Lower leg skin (tissue), 4 donors: Measurements from ENCODE around the gene ORAI3. TPM values are rescaled to one million over a fixed set of nuclear protein-coding genes. Genes with fewer than 3 reads are reported as not detected.

Source experiments
- DNase-seq, 2 donors: peaks; one replicate each; pipeline ENCODE4 v3.0.0-alpha.2; 2019; ENCODE audit warnings: low spot score in 2 of 2
- H3K4me3 ChIP-seq: fragments of 200-600 bp; sonication (generic); 2 replicates; pipeline ENCODE4 v1.5.1; 2017; ENCODE audit warnings: mild to moderate bottlenecking, low read depth; ENCODE audit not compliant: poor library complexity, severe bottlenecking
- POLR2A ChIP-seq, 2 donors: fragments of 450-650 bp; IDR thresholded peaks; one replicate each; pipeline ENCODE4 v1.6.1; 2016 to 2017; ENCODE audit warnings: antibody characterized with exemption in 2 of 2, mild to moderate bottlenecking in 1 of 2, moderate library complexity in 1 of 2
- WGBS, 2 donors: methylation state at CpG; one replicate each; pipeline ENCODE4 v1.1.5; 2018; 5-methylcytosine and 5-hydroxymethylcytosine counted together
- intact Hi-C: fragments of 100-400 bp; cut with DNase I; formaldehyde crosslinking; loops from one replicate; pipeline ENCODE4 v1.15.0; 2023; ENCODE audit warnings: low total_unique reads
- total RNA-seq, 4 donors: library from RNA; depleted of rRNA; stranded (reverse); fragments of >200 nt; gene quantifications; one replicate each; pipeline ENCODE4 v1.1.0, GENCODE V29; 2016
- TF ChIP-seq, protein P1 (sequence below), 3 donors: fragments of 450-650 bp; IDR thresholded peaks; one replicate each; pipeline ENCODE4 v1.5.1; 2016; ENCODE audit warnings: antibody characterized with exemption in 3 of 3, mild to moderate bottlenecking in 3 of 3, moderate library complexity in 2 of 3

The ORAI3 gene
- total RNA-seq, 4 donors from 2014 or later, result 22.9 to 37.7 (median 34.6) TPM

DNA sequence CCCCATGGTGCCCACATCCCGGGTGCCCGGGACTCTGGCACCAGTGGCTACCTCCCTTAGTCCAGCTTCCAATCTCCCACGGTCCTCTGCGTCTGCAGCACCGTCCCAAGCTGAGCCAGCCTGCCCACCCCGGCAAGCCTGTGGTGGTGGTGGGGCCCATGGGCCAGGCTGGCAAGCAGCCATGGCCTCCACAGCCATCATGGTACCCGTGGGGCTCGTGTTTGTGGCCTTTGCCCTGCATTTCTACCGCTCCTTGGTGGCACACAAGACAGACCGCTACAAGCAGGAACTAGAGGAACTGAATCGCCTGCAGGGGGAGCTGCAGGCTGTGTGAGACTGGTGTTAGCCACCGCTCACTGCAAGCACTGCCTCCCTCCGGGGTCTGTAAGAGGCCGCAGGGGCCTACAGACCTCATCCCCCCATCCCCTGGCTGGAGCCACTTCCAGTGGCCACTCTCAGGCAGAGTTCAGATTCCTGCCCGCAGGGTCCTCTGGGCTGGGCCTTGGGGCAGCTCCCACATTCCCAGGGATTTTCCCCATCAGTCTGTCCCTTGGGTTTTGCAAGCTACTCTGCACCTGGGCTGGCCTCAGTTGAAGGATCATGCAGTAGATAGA lies 4.8 kb downstream of the ORAI3 start:
- intact Hi-C loops, result no loop called here
- peak in 1 of 2 donors; percentile 40 for DNase-seq
- TF ChIP-seq POLR2A (IDR thresholded peaks at IDR 0.05), result no peak
- TF ChIP-seq, protein P1, sequence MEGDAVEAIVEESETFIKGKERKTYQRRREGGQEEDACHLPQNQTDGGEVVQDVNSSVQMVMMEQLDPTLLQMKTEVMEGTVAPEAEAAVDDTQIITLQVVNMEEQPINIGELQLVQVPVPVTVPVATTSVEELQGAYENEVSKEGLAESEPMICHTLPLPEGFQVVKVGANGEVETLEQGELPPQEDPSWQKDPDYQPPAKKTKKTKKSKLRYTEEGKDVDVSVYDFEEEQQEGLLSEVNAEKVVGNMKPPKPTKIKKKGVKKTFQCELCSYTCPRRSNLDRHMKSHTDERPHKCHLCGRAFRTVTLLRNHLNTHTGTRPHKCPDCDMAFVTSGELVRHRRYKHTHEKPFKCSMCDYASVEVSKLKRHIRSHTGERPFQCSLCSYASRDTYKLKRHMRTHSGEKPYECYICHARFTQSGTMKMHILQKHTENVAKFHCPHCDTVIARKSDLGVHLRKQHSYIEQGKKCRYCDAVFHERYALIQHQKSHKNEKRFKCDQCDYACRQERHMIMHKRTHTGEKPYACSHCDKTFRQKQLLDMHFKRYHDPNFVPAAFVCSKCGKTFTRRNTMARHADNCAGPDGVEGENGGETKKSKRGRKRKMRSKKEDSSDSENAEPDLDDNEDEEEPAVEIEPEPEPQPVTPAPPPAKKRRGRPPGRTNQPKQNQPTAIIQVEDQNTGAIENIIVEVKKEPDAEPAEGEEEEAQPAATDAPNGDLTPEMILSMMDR (IDR thresholded peaks at IDR 0.05), result no peak
- no peak overlapping the region for H3K4me3 ChIP-seq
- 39 to 56% methylated on average over 10 to 11 of the region's 15 CpGs for WGBS, 2 donors

DNA sequence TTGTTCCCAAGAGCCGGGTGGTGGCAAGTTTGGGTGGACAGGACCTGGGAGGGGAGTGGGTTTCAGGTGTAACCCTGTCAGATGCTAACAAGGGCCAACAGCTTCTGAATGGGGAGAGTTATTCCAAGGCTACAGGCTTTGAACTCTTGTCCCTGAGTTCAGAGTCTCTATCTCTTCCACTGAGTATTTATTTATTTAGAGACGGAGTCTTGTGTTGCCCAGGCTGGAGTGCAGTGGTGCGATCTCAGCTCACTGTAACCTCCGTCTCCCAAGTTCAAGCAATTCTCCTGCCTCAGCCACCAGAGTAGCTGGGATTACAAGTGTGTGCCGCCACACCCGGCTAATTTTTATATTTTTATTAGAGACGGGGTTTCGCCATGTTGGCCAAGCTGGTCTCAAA lies 6.1 kb downstream of the ORAI3 start:
- no peak for DNase-seq
- no peak for TF ChIP-seq POLR2A (IDR thresholded peaks at IDR 0.05)
- H3K4me3 ChIP-seq, result no peak overlapping the region
- intact Hi-C loops, result no loop called here
- 79 to 80% methylated on average over 8 of the region's 8 CpGs for WGBS, 2 donors

DNA sequence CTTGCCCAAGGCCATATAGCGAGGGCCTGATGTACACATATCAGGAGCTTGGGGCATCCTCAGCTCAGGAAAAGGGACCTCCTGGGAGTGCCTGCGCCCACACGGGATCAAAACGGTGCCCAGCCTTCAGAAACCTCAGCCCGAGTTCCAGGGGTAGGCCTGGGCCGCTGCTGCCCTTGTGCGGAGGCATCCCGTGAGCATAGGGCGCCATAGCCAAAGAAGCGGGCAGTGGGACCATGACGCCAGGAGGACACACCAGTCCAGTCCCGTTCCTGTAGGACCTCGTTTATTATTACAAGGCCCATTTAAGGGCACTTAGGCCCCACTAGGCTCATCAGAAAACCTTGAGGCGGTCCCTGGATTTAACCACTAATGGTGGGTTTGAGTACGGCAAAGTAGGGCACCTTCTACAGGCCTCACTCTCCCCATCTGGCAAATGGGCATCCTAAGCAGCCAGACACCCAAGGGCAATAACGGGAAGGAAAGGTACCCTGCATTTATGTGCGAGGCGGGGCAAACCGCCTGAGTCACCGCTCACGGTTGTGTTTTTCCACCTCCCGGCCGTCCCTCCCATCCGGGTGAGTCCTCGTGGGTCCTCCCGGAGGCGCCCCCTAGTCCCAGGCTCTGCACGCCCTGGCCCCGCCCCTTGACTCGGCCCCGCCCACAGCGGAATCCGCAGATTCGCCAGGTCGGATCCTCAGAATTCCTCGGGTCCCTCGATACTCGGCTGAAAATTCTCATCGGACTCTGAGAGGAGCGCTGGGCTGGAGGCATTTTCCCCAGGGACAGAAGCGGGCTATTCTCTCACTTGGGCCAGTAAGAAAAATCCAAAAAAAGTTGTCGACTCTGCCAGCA lies 8.0 kb downstream of the ORAI3 start:
- H3K4me3 ChIP-seq, result peak overlapping the region; percentile 75
- 24 to 29% methylated on average over 38 to 42 of the region's 42 CpGs for WGBS, 2 donors
- TF ChIP-seq, protein P1 (IDR thresholded peaks at IDR 0.05), result no peak
- no peak for TF ChIP-seq POLR2A (IDR thresholded peaks at IDR 0.05)
- peak; percentile 67 to 97 for DNase-seq
- intact Hi-C loops, result no loop called here

DNA sequence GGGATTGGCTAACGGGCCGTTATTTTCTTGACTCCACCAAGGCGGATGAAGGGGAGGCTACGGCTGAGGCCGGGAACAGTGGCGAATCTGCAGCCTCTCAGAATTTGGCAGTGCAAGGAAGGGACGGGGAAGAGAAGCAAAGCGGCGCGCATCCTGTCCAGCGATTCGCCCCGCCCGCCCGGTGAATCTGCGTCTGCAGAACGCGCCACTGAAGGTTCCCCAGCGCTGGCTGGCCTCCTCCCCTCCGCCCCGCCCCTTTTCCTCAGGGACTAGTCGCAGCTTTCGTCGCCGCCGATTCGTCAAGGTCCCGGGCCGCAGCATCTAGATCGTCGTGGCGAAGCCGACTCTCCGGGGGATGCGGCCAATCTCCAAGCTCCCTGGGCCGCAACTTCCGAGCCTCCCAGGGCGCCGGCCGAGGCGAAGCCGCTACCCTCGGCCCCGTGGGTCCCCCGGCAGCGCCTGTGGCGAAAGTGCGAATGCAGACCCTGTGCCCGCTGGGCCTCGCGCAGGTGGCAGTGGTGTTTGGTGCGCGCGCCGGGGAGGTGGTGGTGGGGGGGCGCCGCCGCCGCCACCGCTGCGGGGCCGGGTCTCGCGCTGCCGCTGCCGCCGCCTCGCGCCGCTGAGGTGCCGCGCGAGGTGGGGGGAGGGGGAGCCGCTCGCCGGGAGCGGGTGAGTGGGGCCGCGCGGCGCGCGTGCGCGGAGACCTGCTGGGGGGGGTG lies 8.7 kb downstream of the ORAI3 start, which contains the start of gene SETD1A:
Gene SETD1A, plus strand, starts transcription at position 299 of the 719 bp plus-strand sequence. CDS start 978 bp downstream, outside the sequence.
- H3K4me3 ChIP-seq, result peak within 1 kb of the TSS; percentile 75
- 1% methylated on average over 44 to 58 of the region's 85 CpGs for WGBS, 2 donors
- peak; percentile 96 to 99 for DNase-seq
- intact Hi-C loops, result no loop called here
- TF ChIP-seq, protein P1 (IDR thresholded peaks at IDR 0.05), result no peak
- no peak for TF ChIP-seq POLR2A (IDR thresholded peaks at IDR 0.05)

DNA sequence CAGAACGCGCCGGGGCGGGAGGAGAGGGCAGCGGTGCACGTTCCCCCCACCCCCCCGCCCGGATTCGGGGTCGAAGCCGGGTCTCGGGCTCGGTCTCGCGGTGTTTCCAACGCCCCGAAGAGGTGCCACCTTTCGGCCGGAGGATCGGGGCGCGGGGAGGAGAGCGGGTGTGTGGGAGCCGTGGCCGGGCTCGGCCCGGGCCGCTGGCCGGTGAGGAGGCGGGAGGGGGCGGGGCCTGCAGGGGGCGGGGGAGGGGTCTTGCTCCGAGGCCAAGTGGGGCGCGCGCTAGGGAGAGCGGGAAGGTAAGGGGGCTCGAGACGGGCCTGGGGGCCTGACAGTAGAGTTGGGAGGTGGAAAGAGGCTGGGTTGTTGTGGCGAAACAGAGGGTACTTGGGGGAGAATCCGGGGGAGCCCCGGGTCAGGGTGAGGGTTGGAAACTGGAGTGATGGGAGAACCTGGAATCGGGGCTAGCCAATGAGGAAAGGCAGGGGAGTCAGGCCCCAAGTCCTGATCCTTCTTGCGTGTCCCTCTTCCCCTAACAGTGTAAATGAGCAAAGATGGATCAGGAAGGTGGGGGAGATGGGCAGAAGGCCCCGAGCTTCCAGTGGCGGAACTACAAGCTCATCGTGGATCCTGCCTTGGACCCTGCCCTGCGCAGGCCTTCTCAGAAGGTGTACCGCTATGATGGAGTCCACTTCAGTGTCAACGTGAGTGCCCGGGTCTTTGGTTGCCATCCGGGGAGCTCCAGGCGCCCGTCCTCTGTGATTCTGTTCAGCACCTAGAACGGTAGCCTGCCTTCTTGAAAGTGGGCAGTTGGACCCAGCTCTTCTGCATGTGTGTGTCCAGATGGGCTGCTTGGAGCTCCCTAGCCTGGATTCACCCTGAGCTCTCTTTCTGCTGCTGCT lies 9.6 kb downstream of the ORAI3 start:
- peak overlapping the region; percentile 75 for H3K4me3 ChIP-seq
- 9 to 14% methylated on average over 35 to 45 of the region's 55 CpGs for WGBS, 2 donors
- no peak for TF ChIP-seq POLR2A (IDR thresholded peaks at IDR 0.05)
- TF ChIP-seq, protein P1 (IDR thresholded peaks at IDR 0.05), result no peak
- DNase-seq, result no peak
- intact Hi-C loops, result no loop called here
